OCI-M2 (cell line): ENCODE data around the gene LTBP3.
"Not testable (repeated sequence)": the region's sequence is repeated elsewhere in the genome, so short reads cannot be mapped to it uniquely, and the experiment has no call there.

Experiments
- DNase-seq: peaks from one replicate; lab custom pipeline; 2025; ENCODE audit not compliant: unreplicated experiment; lab: John Stamatoyannopoulos, UW

Gene LTBP3

GRCh38 chr11:65518941-65519549, 39.1 kb downstream of the LTBP3 start:
- DNase-seq, result not testable (repeated sequence)

GRCh38 chr11:65516135-65516968, 41.8 kb downstream of the LTBP3 start:
- no peak for DNase-seq

- not testable (repeated sequence) for DNase-seq
Measured at GRCh38 chr11:65512311-65512710, 45.8 kb downstream of the LTBP3 start.

- DNase-seq, result peak; percentile 87
Measured at GRCh38 chr11:65506772-65507505, 51.2 kb downstream of the LTBP3 start.

- no peak for DNase-seq
Measured at GRCh38 chr11:65506290-65506771, 51.8 kb downstream of the LTBP3 start.

- DNase-seq, result no peak
Measured at GRCh38 chr11:65505466-65506289, 52.5 kb downstream of the LTBP3 start.

- DNase-seq, result no peak
Measured at GRCh38 chr11:65504674-65505465, 53.3 kb downstream of the LTBP3 start.

- no peak for DNase-seq
Measured at GRCh38 chr11:65503949-65504673, 54.0 kb downstream of the LTBP3 start.

- no peak for DNase-seq
Measured at GRCh38 chr11:65503368-65503948, 54.7 kb downstream of the LTBP3 start.

- DNase-seq, result no peak
Measured at GRCh38 chr11:65502555-65503367, 55.4 kb downstream of the LTBP3 start.

GRCh38 chr11:65502274-65502554, 55.9 kb downstream of the LTBP3 start:
- no peak for DNase-seq

- no peak for DNase-seq
Measured at GRCh38 chr11:65501472-65502273, 56.5 kb downstream of the LTBP3 start.

GRCh38 chr11:65501186-65501471, 57.0 kb downstream of the LTBP3 start:
- no peak for DNase-seq

- DNase-seq, result no peak
Measured at GRCh38 chr11:65500387-65501185, 57.6 kb downstream of the LTBP3 start.

GRCh38 chr11:65499713-65500386, 58.3 kb downstream of the LTBP3 start:
- DNase-seq, result no peak

- DNase-seq, result no peak
Measured at GRCh38 chr11:65498977-65499712, 59.0 kb downstream of the LTBP3 start, which contains the start of gene MALAT1. MALAT1 (plus strand) TSS chr11:65499045.
